Measurements from ENCODE around the gene CYP26C1.
A peak's percentile ranks its signal among the peaks of the same experiment; 100 is the strongest.

The CYP26C1 gene

GRCh38 chr10:93063977-93064660 lies 3.5 kb downstream of the CYP26C1 start:
- no peak for DNase-seq

- no peak for DNase-seq
Observed at GRCh38 chr10:93064874-93065660, 4.5 kb downstream of the CYP26C1 start.

- no peak for DNase-seq
Observed at GRCh38 chr10:93065675-93066543, 5.3 kb downstream of the CYP26C1 start.

- no peak for DNase-seq
Observed at GRCh38 chr10:93066544-93066913, 5.9 kb downstream of the CYP26C1 start.

- no peak for DNase-seq
Observed at GRCh38 chr10:93067443-93068365, 7.1 kb downstream of the CYP26C1 start.

- DNase-seq, result peak in 2 of 51 donors; percentile 17 to 19
Observed at GRCh38 chr10:93068411-93069244, 8.0 kb downstream of the CYP26C1 start.

- no peak for DNase-seq
Observed at GRCh38 chr10:93069245-93069561, 8.6 kb downstream of the CYP26C1 start.

- no peak for DNase-seq
Observed at GRCh38 chr10:93070378-93071176, 10.0 kb downstream of the CYP26C1 start.

- no peak for DNase-seq
Observed at GRCh38 chr10:93071177-93071472, 10.5 kb downstream of the CYP26C1 start.

GRCh38 chr10:93071674-93072224 lies 11.2 kb downstream of the CYP26C1 start:
- no peak for DNase-seq

- no peak for DNase-seq
Observed at GRCh38 chr10:93072225-93072712, 11.7 kb downstream of the CYP26C1 start.

- DNase-seq, result no peak
Observed at GRCh38 chr10:93072713-93073538, 12.3 kb downstream of the CYP26C1 start.

GRCh38 chr10:93073539-93074146 lies 13.0 kb downstream of the CYP26C1 start, which contains the start of gene CYP26A1:
CYP26A1 (plus strand) TSS chr10:93073893; CDS start chr10:93073935, 42 bp downstream.
- DNase-seq, result no peak

GRCh38 chr10:93074147-93074596 lies 13.6 kb downstream of the CYP26C1 start:
- DNase-seq, result no peak

- no peak for DNase-seq
Observed at GRCh38 chr10:93074597-93075368, 14.2 kb downstream of the CYP26C1 start.

- no peak for DNase-seq
Observed at GRCh38 chr10:93075369-93076221, 15.0 kb downstream of the CYP26C1 start.

Measured in hypothalamus (tissue), 51 donors.